C4-2B (cell line): ENCODE results near the gene ARHGEF1.

ENCODE experiments used
- ZFX ChIP-seq: fragments of 450-650 bp; IDR thresholded peaks from 2 replicates; pipeline ENCODE4 v1.6.1; 2017
- TF ChIP-seq, protein P1 (sequence below): fragments of 450-650 bp; conservative IDR thresholded peaks from 2 replicates; pipeline ENCODE4 v1.5.1; 2017; ENCODE audit warnings: mild to moderate bottlenecking

GRCh38 chr19:41917676-41918075 lies 34.7 kb downstream of the ARHGEF1 start:
- TF ChIP-seq, protein P1, sequence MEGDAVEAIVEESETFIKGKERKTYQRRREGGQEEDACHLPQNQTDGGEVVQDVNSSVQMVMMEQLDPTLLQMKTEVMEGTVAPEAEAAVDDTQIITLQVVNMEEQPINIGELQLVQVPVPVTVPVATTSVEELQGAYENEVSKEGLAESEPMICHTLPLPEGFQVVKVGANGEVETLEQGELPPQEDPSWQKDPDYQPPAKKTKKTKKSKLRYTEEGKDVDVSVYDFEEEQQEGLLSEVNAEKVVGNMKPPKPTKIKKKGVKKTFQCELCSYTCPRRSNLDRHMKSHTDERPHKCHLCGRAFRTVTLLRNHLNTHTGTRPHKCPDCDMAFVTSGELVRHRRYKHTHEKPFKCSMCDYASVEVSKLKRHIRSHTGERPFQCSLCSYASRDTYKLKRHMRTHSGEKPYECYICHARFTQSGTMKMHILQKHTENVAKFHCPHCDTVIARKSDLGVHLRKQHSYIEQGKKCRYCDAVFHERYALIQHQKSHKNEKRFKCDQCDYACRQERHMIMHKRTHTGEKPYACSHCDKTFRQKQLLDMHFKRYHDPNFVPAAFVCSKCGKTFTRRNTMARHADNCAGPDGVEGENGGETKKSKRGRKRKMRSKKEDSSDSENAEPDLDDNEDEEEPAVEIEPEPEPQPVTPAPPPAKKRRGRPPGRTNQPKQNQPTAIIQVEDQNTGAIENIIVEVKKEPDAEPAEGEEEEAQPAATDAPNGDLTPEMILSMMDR: no peak
- TF ChIP-seq ZFX: no peak
